GM11168 (cell line): Measurements from ENCODE around the gene DSCAM.

ENCODE experiments used
- in situ Hi-C: fragments of 300-500 bp; cut with MboI; formaldehyde crosslinking; loops from one replicate; pipeline ENCODE4 v1.12.0; 2022; ENCODE audit warnings: low sequenced_read_pairs; ENCODE audit not compliant: unreplicated experiment

The DSCAM gene

DNA sequence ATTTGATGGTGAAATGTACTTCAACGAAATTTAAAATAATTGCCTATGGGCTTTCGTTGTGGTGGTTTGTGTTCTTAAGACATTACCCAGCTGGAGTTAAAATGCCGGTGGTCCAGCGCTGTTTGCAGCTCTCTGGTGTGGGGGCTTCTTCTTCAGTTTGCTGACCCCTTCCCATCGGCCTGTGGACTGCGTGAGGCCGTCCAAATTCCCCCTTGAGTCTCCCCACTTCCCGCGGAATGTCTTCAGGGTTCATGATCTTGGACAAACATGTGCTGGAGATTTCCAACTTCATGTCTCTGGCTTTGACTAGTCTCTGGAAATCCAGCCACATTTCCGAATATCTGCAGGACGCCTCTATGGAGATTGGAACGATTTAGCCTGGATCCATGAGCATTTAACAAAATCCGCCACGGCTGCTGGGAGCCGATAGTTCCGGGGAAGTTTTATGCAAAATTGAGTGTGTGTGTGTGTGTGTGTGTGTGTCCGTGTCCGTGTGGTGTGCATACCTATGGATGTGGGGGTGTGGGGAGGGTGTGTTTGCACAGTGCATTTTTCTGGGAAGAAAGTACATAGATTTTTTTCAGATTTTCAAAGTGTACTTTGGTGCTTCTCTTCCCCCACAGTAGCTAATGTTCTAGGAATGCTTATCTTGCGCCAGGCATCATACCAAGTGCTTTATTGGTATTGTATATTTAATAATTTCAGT lies 862.5 kb downstream of the DSCAM start:
- in situ Hi-C loops = no loop called here

DNA sequence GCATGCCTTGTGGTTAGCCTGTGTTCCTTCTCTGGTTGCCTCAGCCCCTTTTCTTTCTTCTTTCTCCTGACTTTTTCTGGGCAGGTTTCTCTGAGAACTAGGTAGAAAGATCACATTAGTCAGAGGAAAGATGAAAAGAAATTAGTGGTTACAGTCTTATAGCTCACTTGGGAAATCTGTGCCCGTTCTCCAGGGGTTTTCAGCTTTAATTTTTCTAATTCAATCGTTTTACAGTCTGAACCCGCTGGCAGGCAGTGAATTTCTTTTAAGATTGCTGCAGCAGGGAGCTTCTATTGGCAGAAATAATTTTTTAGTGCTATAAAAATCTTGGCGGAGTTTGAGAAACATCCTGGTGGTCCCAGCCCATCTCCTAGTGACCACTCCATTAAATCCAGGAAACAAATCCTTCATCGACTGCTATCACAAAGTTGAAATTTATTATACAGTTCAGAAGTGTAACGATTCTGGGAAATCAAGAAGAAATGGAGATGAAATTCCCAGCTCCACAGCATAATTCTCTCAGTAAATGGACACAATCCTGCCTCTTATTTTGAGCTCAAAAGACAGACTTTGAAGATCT lies 866.6 kb downstream of the DSCAM start:
- in situ Hi-C loops = no loop called here

DNA sequence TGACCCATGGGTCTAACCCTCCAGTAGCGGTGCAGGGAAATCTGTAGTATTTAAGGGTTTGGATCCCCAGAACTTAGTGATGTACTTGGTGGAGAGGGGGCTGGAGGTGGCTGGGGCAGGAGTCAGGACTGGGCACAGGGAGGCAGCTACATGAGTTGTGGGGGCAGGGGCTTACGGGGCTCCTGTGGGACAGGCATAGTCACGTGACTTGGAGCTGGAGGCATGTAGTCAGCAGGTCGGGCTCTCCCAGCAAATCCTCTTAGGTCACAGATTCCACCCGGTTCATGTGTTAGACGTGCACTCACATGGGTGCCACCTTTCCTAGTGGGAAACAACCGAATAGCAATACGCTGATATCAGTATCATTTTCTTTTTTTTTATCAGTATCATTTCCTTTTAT lies 867.6 kb downstream of the DSCAM start:
- in situ Hi-C loops = no loop called here

- in situ Hi-C loops = no loop called here
These were observed 870.2 kb downstream of the DSCAM start for GRCh38 chr21:39976800-39977199.

- in situ Hi-C loops = no loop called here
These were observed 873.8 kb downstream of the DSCAM start for GRCh38 chr21:39972976-39973770.

- in situ Hi-C loops = no loop called here
These were observed 874.5 kb downstream of the DSCAM start for GRCh38 chr21:39972471-39972870.

- in situ Hi-C loops = no loop called here
These were observed 875.0 kb downstream of the DSCAM start for GRCh38 chr21:39971956-39972355.

- in situ Hi-C loops = no loop called here
These were observed 877.1 kb downstream of the DSCAM start for GRCh38 chr21:39969691-39970364.

DNA sequence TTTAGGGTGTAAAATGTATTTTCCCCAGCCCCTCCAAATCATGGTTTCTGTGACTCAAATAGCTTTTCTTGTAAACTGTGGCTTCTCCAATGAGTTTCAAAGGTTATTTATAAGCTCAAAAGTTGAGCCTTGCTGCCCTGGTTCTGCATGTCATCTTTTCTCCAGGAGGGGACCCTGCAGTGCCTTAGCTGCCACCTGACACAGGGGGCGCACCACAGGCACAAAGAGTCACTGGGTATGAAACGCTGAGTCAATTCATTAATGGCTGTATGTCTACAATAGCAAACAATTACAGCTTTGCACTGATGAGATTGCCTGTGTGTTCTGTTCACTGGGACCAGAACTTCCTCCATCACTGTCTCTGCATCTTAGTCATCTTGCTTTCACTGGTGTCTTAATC lies 878.9 kb downstream of the DSCAM start:
- in situ Hi-C loops = no loop called here

GRCh38 chr21:39966786-39967185 lies 880.2 kb downstream of the DSCAM start:
- in situ Hi-C loops = no loop called here

DNA sequence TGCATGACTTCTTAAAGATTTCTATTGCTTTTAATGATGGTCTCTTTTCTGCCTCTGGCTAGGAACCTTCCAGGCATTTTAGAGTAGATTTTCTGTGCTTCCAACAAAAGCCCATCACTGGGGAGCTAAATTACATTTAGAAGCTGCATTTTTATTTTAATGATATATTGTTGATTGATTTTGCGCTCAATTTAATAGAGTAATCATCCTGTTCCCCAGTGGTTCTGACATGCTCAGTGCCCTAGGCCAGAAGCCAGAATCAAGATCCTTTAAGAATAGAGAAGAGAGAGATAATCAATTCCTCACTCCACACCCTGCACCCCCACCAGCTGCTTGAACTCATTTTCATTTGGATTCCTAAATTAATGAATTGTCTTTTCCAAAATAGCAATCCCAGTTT lies 881.9 kb downstream of the DSCAM start:
- in situ Hi-C loops = no loop called here

DNA sequence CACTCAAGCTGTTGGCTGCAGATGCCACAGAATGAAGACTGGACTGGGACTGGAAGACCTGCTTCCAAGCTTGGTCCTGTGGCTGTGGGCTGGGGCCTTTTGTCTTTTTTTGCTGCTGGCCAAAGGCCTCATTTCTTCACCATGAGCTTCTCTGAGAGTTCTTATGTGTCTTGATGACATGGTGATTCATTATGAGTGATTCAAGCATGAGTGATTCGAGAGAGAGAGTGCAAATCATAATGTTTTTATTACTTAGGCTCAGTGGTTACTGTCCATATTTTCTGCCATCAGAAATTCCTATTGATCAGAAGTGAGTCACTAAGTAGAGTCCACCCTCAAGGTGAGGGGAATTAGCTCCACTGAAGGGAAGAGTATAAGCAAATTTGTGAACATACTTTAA lies 885.7 kb downstream of the DSCAM start:
- in situ Hi-C loops = no loop called here
